Transverse colon (tissue), 4 donors: ENCODE measurements around the gene POU5F1. TPM values are rescaled to one million over a fixed set of nuclear protein-coding genes. Genes with fewer than 3 reads are reported as not detected.
A peak's percentile ranks its signal among the peaks of the same experiment; 100 is the strongest.
"Not testable (repeated sequence)": the region's sequence is repeated elsewhere in the genome, so short reads cannot be mapped to it uniquely, and the experiment has no call there.

Source experiments
- DNase-seq: peaks from one replicate; pipeline ENCODE4 v3.0.0-alpha.2; 2019
- H3K27ac ChIP-seq, 4 donors: fragments of 200-600 bp; sonication (generic); 2 replicates each; pipeline ENCODE4 v1.5.1; 2016 to 2018; ENCODE audit warnings: inconsistent platforms in 4 of 4
- H3K27me3 ChIP-seq: fragments of 200-600 bp; sonication (generic); 2 replicates; pipeline ENCODE4 v1.5.1; 2017; ENCODE audit warnings: inconsistent platforms
- H3K36me3 ChIP-seq, 4 donors: fragments of 200-600 bp; sonication (generic); 2 replicates each; pipeline ENCODE4 v1.5.1; 2017 to 2019; ENCODE audit warnings: inconsistent platforms in 4 of 4
- H3K4me1 ChIP-seq, 4 donors: fragments of 200-600 bp; sonication (generic); 2 replicates each; pipeline ENCODE4 v1.5.1; 2017 to 2020; ENCODE audit warnings: inconsistent platforms in 4 of 4
- H3K4me3 ChIP-seq, 4 donors: fragments of 200-600 bp; sonication (generic); 1 replicate in 1 of 4; 2 replicates in 3 of 4; pipeline versions ENCODE4 v1.5.1 to v1.6.1; 2017 to 2019; ENCODE audit warnings: inconsistent platforms in 4 of 4
- H3K9me3 ChIP-seq, 2 donors: fragments of 200-600 bp; sonication (generic); 2 replicates each; pipeline ENCODE4 v1.5.1; 2017 to 2019; ENCODE audit warnings: inconsistent platforms in 2 of 2
- CTCF ChIP-seq, 5 experiments: fragments of 200-600 bp in 3 of 5; fragments of 450-650 bp in 2 of 5; sonication (generic) in 3 of 5; IDR thresholded peaks; 1 replicate in 2 of 5; 2 replicates in 3 of 5; pipeline ENCODE4 v1.5.1; 2016 to 2017; ENCODE audit warnings: antibody characterized with exemption in 5 of 5, inconsistent platforms in 3 of 5, mild to moderate bottlenecking in 2 of 5, moderate library complexity in 1 of 5
- EP300 ChIP-seq: sonication (generic); formaldehyde crosslinking; IDR thresholded peaks from one replicate; pipeline ENCODE4 v1.6.1; 2017; ENCODE audit warnings: antibody characterized with exemption, low read depth
- POLR2A ChIP-seq: fragments of 450-650 bp; IDR thresholded peaks from one replicate; pipeline ENCODE4 v1.6.1; 2016; ENCODE audit warnings: antibody characterized with exemption, mild to moderate bottlenecking, moderate library complexity
- POLR2AphosphoS5 ChIP-seq, 3 donors: sonication (generic); formaldehyde crosslinking; IDR thresholded peaks; one replicate each; pipeline ENCODE4 v1.6.1; 2016; ENCODE audit warnings: antibody characterized with exemption in 3 of 3
- WGBS, 2 donors: methylation state at CpG; one replicate each; pipeline ENCODE4 v1.1.5; 2018; ENCODE audit warnings: low coverage in 1 of 2; 5-methylcytosine and 5-hydroxymethylcytosine counted together
- in situ Hi-C, 4 donors: fragments of 200-750 bp; cut with MboI; loops; one replicate each; pipeline versions ENCODE4 v1.15.0 to v1.15.1; 2017; ENCODE audit warnings: low sequenced_read_pairs in 3 of 4, low pct_ligation_motif_present in 1 of 4, low pct_unique_long_range_greater_than_20kb in 1 of 4
- intact Hi-C: fragments of 100-400 bp; cut with DNase I; formaldehyde crosslinking; loops from one replicate; pipeline ENCODE4 v1.15.1; 2023; ENCODE audit warnings: low total_unique reads
- total RNA-seq, 4 donors: library from RNA; depleted of rRNA; stranded (reverse); fragments of >200 nt; gene quantifications; one replicate each; pipeline ENCODE4 v1.1.0, GENCODE V29; 2016

POU5F1 gene
- total RNA-seq, 4 donors from 2014 or later, result 11.5 to 434 (median 29.2) TPM

GRCh38 chr6:31165986-31166385 lies 4.5 kb downstream of the POU5F1 start:
- intact Hi-C loops, result no loop called here
- Histone ChIP-seq H3K4me1 (no peaks in the 10 kb centered on the region), H3K27me3 (no peaks in the 10 kb centered on the region), H3K36me3 (no peaks in the 10 kb centered on the region), H3K27ac (no peak overlapping the region), H3K4me3 (no peak overlapping the region), H3K9me3 (no peaks in the 10 kb centered on the region)
- TF ChIP-seq POLR2AphosphoS5 (IDR thresholded peaks at IDR 0.05) (no peak), POLR2A (no peak), CTCF (IDR thresholded peaks at IDR 0.05) (no peak), EP300 (no peak)
- 72% methylated on average over 5 of the region's 5 CpGs; no CpG with 5 or more reads in 1 of the 2 donors for WGBS, 2 donors
- DNase-seq, result no peak
- in situ Hi-C loops, result no loop called here

GRCh38 chr6:31165064-31165832 lies 5.2 kb downstream of the POU5F1 start:
- H3K27ac ChIP-seq, H3K4me3 ChIP-seq, H3K9me3 ChIP-seq, H3K4me1 ChIP-seq, intact Hi-C loops, H3K27me3 ChIP-seq, in situ Hi-C loops, H3K36me3 ChIP-seq: not testable (repeated sequence)
- WGBS, 2 donors, result 74 to 91% methylated on average over 6 to 17 of the region's 17 CpGs
- DNase-seq, result peak; percentile 53

DNA sequence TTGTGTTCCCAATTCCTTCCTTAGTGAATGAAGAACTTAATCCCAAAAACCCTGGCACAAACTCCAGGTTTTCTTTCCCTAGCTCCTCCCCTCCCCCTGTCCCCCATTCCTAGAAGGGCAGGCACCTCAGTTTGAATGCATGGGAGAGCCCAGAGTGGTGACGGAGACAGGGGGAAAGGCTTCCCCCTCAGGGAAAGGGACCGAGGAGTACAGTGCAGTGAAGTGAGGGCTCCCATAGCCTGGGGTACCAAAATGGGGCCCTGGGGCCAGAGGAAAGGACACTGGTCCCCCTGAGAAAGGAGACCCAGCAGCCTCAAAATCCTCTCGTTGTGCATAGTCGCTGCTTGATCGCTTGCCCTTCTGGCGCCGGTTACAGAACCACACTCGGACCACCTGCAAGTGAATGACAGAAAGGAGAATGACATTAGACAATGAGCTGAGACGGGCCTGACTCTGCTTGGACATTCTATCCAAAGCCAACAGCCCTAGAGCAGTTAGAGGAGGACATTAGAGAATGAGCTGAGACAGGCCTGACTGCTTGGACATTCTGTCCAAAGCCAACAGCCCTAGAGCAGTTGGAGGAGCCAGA lies 5.9 kb downstream of the POU5F1 start:
- H3K27me3 ChIP-seq, H3K9me3 ChIP-seq, H3K27ac ChIP-seq, in situ Hi-C loops, H3K4me3 ChIP-seq, H3K36me3 ChIP-seq, DNase-seq, intact Hi-C loops, H3K4me1 ChIP-seq: not testable (repeated sequence)
- WGBS, 2 donors, result 87 to 100% methylated on average over 1 to 9 of the region's 9 CpGs

- DNase-seq, result no peak
- Histone ChIP-seq H3K4me1 (peaks cover 5 to 11% (median 9%) of the 10 kb centered on the region in 4 donors), H3K27me3 (no peaks in the 10 kb centered on the region), H3K9me3 (no peaks in the 10 kb centered on the region), H3K4me3 (no peak overlapping the region), H3K27ac (no peak overlapping the region), H3K36me3 (no peaks in the 10 kb centered on the region)
- in situ Hi-C loops, result no loop called here
- intact Hi-C loops, result no loop called here
- no peak for TF ChIP-seq POLR2AphosphoS5 (IDR thresholded peaks at IDR 0.05)
- no peak for TF ChIP-seq CTCF (IDR thresholded peaks at IDR 0.05)
- no peak for TF ChIP-seq EP300
- TF ChIP-seq POLR2A, result no peak
Observed at GRCh38 chr6:31163922-31164321, 6.6 kb downstream of the POU5F1 start.

GRCh38 chr6:31162463-31163165 lies 7.9 kb downstream of the POU5F1 start:
- in situ Hi-C loops, result no loop called here
- DNase-seq, result no peak
- Histone ChIP-seq H3K4me1 (peaks cover 6 to 14% (median 12%) of the 10 kb centered on the region in 4 donors), H3K36me3 (no peaks in the 10 kb centered on the region), H3K9me3 (no peaks in the 10 kb centered on the region), H3K27me3 (no peaks in the 10 kb centered on the region), H3K4me3 (no peak overlapping the region), H3K27ac (no peak overlapping the region)
- no peak for TF ChIP-seq POLR2A
- no peak for TF ChIP-seq POLR2AphosphoS5 (IDR thresholded peaks at IDR 0.05)
- no peak for TF ChIP-seq EP300
- no peak for TF ChIP-seq CTCF (IDR thresholded peaks at IDR 0.05)
- intact Hi-C loops, result no loop called here
- WGBS, 2 donors, result 91% methylated on average over 13 of the region's 13 CpGs; no CpG with 5 or more reads in 1 of the 2 donors
